NB4 (cell line): Measurements from ENCODE around the gene SPRR5.

ENCODE experiments used
- CTCF ChIP-seq: IDR thresholded peaks from one replicate; pipeline ENCODE4 v1.5.1; 2012; ENCODE audit warnings: low read depth, low read length
- MAX ChIP-seq: IDR thresholded peaks from 2 replicates; pipeline ENCODE4 v1.6.1; 2011; ENCODE audit warnings: low read depth, low read length

- no peak for TF ChIP-seq CTCF
- TF ChIP-seq MAX: no peak
Observed at GRCh38 chr1:152981146-152981871, 34.3 kb downstream of the SPRR5 start.
